ENCODE results near the gene SELENOW. TPM values are rescaled to one million over a fixed set of nuclear protein-coding genes. Genes with fewer than 3 reads are reported as not detected.

Gene SELENOW
- total RNA-seq (2022; extraction: Qiagen RNA extraction) = 105 to 169 TPM (median 160 TPM) in 5 replicates

GRCh38 chr19:47778049-47778953, at the start of gene SELENOW:
Gene SELENOW, plus strand, starts transcription at chr19:47778703. Its CDS starts 83 bp downstream, at chr19:47778786.

DNA sequence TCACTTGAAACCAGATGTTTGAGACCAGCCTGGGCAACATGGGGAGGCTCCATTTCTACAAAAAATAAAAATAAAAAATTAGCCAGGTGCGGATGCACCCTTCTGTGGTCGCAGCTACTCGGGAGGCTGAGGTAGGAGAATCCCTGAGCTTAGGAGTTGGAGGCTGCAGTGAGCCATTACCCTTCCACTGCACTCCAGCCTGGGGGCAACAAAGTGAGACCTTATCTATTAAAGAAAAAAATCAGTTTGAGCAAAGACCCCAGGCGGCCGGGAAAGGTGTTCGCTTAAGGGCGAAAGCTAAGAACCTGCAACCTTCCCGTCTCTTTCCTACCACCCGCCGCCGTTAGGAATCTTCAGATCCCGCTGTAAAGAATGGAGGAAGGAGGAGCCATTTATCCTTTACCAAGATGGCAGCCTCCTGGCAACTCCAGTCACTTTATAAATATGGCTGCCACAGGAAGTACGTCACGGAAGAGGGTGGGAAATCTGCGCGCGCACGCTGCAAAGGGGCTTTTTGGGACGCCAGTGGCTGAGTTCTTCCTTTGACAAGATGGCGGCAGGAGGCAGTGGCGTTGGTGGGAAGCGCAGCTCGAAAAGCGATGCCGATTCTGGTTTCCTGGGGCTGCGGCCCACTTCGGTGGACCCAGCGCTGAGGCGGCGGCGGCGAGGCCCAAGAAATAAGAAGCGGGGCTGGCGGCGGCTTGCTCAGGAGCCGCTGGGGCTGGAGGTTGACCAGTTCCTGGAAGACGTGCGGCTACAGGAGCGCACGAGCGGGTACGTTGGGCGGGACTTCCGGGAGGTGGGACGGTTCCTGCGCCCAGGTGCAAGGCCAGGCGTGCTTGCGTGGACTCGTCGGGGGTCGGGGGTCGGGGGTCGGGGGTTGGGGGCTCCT, 33.2 kb upstream of the SELENOW start, which contains the start of gene NOP53:
TSS of gene NOP53 (plus strand) at position 537 of the 892 bp plus-strand sequence. CDS start at position 551, 14 bp downstream.

DNA sequence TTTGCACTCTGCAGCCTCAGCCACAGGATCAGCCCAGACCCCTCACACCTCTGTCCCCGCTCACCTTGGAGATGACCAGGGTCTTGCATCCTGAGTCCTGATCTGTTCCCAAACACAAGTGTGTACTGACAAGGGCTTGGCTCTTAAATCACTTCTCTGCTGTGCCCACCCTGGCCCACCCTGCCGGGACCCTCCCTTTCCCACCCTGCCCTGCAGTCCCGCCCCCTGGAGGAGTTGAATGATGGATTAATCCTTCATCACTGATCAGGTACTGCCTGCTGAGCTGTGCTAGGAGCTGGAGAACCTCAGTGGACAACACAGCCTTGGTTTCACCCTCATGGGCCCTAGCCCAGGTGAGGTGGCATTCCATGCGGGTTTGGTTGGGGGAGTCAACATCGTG, 25.9 kb downstream of the SELENOW start, which contains the start of gene TPRX1:
TSS of gene TPRX1 (minus strand) at position 101 of the 400 bp plus-strand sequence. CDS start at position 89, 12 bp downstream.

DNA sequence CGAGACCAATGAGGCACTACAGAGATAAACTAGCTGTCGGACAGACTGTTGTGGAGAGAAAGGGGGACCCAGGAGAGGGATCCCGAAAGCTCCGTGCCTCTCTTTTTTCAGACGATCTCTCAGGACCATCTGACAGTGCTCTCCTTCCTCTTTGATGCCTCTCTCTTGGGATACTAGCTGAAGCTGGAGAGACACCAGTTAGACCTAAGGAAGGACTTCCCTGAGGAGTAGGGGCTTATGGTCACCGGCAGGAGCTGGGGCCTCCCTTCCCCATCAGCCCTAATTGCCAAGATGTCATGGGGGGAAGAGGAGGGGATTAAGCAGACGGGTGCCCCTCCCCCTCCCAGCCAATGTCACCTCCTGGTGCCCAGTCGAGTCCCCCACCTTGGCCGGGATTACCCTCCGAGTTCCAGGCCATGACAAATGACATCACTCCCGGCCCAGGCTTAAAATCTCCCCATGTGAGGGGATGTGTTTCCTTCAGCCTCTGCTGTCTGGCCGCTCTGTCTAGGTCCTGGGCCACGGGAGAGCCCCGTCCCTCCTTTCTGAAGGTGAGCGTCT, 43.0 kb downstream of the SELENOW start, which contains the start of gene CRX:
TSS of gene CRX (plus strand) at position 478 of the 561 bp plus-strand sequence. CDS start 12,507 bp downstream, outside the sequence.

Other genes starting within 250 kb of the SELENOW start
- 0.03 to 0.06 TPM (median 0.05 TPM) in 4 of 5 replicates, not detected in the other for gene ZNF541, start 205.6 kb upstream of the SELENOW start, total RNA-seq (2022; extraction: Qiagen RNA extraction)
- gene BICRA, start 169.6 kb upstream of the SELENOW start, total RNA-seq (2022; extraction: Qiagen RNA extraction) = 15.1 to 16.7 TPM (median 16.0 TPM) in 5 replicates
- gene EHD2, start 65.3 kb upstream of the SELENOW start, total RNA-seq (2022; extraction: Qiagen RNA extraction) = 124 to 156 TPM (median 148 TPM) in 5 replicates
- gene NOP53, start 33.2 kb upstream of the SELENOW start, total RNA-seq (2022; extraction: Qiagen RNA extraction) = 235 to 317 TPM (median 251 TPM) in 5 replicates
- not detected in 5 replicates for gene TPRX1, start 25.8 kb downstream of the SELENOW start, total RNA-seq (2022; extraction: Qiagen RNA extraction)
- not detected in 5 replicates for gene CRX, start 43.2 kb downstream of the SELENOW start, total RNA-seq (2022; extraction: Qiagen RNA extraction)
- gene TPRX2, start 80.5 kb downstream of the SELENOW start, total RNA-seq (2022; extraction: Qiagen RNA extraction) = not detected in 5 replicates
- 0.06 TPM in 2 of 5 replicates, not detected in the others for gene SULT2A1, start 107.6 kb downstream of the SELENOW start, total RNA-seq (2022; extraction: Qiagen RNA extraction)
- not detected in 5 replicates for gene BSPH1, start 213.5 kb downstream of the SELENOW start, total RNA-seq (2022; extraction: Qiagen RNA extraction)
- not detected in 5 replicates for gene ELSPBP1, start 215.9 kb downstream of the SELENOW start, total RNA-seq (2022; extraction: Qiagen RNA extraction)

Data from A549 treated with AZD2906 at 1 μM for 4 hours (cell line).